D721Med (cell line): Measurements from ENCODE around the gene ADAP1.

ENCODE experiments used
- DNase-seq: peaks from one replicate; pipeline ENCODE4 v3.0.0; 2011; ENCODE audit warnings: low spot score; ENCODE audit not compliant: insufficient read length
- FAIRE-seq: peaks from 2 replicates; lab custom pipeline; 2011; peaks lifted over from hg19 to GRCh38; lab: Jason Lieb, UNC
- CTCF ChIP-seq: IDR thresholded peaks from 2 replicates; pipeline ENCODE4 v1.5.1; 2012; ENCODE audit warnings: mild to moderate bottlenecking, control low read depth; ENCODE audit not compliant: insufficient read depth; ENCODE audit errors: missing control alignments

The ADAP1 gene

DNA sequence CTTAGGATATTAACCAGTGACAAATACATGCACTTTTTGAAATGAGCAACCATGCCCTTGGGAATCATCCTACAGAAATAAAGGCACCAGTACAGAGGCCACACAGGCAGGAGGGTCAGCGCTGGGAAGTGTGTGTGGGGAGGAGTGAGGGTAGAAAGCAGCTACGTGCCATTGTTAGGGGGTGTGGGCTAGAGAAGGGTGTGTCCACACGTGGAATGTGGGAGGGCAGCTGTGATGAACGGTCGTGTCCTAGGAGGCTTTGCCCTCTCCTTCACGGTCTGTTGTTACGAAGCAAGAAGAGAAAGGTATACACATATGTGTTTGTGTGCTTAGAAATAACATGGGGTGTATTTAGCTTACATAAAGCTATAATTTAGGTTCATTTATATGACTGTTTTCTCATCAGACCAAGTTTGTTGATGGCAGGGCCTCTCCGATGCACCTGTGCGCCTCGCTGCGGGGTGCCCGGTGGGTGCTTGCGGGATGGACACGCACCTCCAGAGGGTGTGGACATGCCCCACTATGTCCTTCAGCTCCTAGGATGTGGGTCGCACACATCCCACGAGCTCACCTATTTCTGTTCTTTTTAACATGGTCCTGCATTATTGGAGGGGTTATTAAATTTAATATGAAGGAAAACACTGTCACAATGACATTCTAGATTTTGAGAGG lies 95.0 kb downstream of the ADAP1 start:
- FAIRE-seq (no peak), DNase-seq (no peak)
- TF ChIP-seq CTCF: no peak

DNA sequence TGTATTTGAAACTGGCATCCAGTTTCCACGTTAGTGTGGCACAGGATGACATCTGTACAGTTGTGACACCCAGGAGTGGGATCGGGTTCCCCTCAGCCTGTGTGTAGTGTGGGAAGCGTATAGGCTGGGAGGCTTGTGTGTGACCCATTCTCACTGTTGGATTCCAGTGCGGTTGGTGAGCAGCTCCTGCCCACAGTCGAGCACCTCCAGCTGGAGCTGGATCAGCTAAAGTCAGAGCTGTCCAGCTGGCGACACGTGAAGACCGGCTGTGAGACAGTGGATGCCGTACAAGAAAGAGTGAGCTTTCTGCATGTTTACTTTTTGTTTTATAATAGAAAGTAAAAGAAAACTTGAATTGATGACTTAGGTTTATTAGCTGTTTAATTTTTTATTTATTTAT lies 96.8 kb downstream of the ADAP1 start:
- no peak for FAIRE-seq
- no peak for DNase-seq

GRCh38 chr7:856444-857095 lies 97.9 kb downstream of the ADAP1 start:
- DNase-seq: no peak
- FAIRE-seq: no peak
- no peak for TF ChIP-seq CTCF

More for the DNA sequence above, 96.8 kb downstream of the ADAP1 start:
- no peak for TF ChIP-seq CTCF

GRCh38 chr7:855686-856369 lies 98.7 kb downstream of the ADAP1 start:
- DNase-seq (no peak), FAIRE-seq (no peak)
- no peak for TF ChIP-seq CTCF

- no peak for DNase-seq
- FAIRE-seq: no peak
- TF ChIP-seq CTCF: no peak
These were observed 100.2 kb downstream of the ADAP1 start for GRCh38 chr7:854118-854775.

DNA sequence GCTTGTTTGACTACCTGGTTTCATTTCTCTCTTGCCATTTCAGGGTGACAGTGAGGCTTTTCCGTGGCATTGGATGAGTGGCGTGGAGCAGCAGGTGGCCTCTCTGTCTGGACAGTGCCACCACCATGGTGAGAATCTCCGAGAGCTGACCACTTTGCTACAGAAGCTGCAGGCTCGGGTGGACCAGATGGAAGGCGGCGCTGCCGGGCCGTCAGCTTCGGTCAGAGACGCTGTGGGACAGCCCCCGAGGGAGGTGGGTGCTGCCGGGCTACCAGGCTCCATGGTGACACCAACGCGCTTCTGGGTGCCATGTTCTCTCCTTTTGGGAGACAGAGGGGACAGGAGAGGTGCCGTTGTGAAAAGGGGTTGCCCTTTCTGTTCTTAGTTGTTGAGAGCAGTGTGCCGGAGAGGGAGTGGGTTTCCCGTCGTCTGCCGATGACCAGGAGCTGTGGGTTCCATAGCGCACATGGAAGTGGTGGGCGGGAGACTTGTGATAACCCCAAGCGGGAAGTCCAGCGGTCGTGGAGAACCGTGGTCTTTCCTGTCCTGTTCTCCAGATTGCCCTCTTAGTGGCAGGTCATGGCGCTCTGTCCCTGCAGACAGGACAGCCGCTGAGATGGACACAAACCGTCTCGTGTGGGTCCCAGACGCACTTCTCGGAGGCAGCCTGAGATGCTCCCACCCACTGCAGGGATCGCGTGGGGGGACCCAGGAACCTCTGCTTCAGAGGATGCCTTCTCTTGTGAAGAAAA lies 100.9 kb downstream of the ADAP1 start:
- no peak for FAIRE-seq
- TF ChIP-seq CTCF: no peak
- no peak for DNase-seq
